GM06990 (cell line): ENCODE results near the gene TRIM24.
"Not testable (repeated sequence)": the region's sequence is repeated elsewhere in the genome, so short reads cannot be mapped to it uniquely, and the experiment has no call there.

ENCODE experiments used
- DNase-seq: peaks from one replicate; pipeline ENCODE4 v3.0.0-alpha.2; 2011; ENCODE audit not compliant: insufficient read length; ENCODE audit errors: extremely low read depth
- H3K27me3 ChIP-seq: replicated peaks from 2 replicates; pipeline ENCODE4 v1.6.0; 2011; ENCODE audit warnings: low read length; ENCODE audit not compliant: control insufficient read depth, insufficient read depth
- H3K36me3 ChIP-seq: 2 replicates; pipeline ENCODE4 v1.5.1; 2011; ENCODE audit warnings: low read length; ENCODE audit not compliant: control insufficient read depth, insufficient read depth
- H3K4me3 ChIP-seq: replicated peaks from 2 replicates; pipeline ENCODE4 v1.5.1; 2011; ENCODE audit warnings: low read depth, mild to moderate bottlenecking, control low read depth, low read length
- CTCF ChIP-seq: IDR thresholded peaks from 2 replicates; pipeline ENCODE4 v1.5.1; 2011; ENCODE audit warnings: low read length, control low read depth, mild to moderate bottlenecking, inconsistent platforms; ENCODE audit not compliant: insufficient read depth, poor library complexity, severe bottlenecking

TRIM24 gene

GRCh38 chr7:138458576-138459412 is 1.3 kb upstream of the TRIM24 start:
- Histone ChIP-seq H3K36me3 (no peaks in the 10 kb centered on the region), H3K27me3 (no peaks in the 10 kb centered on the region), H3K4me3 (no peak overlapping the region)
- DNase-seq = no peak
- TF ChIP-seq CTCF = no peak

- Histone ChIP-seq H3K4me3 (peak overlapping the region; percentile 66), H3K27me3 (no peaks in the 10 kb centered on the region), H3K36me3 (no peaks in the 10 kb centered on the region)
- no peak for TF ChIP-seq CTCF
- DNase-seq = no peak
These were observed 465 bp upstream of the TRIM24 start for GRCh38 chr7:138459413-138460175.

GRCh38 chr7:138460649-138461607 is 869 bp downstream of the TRIM24 start:
- DNase-seq = peak; percentile 85
- no peaks in the 10 kb centered on the region for H3K36me3 ChIP-seq
- H3K4me3 ChIP-seq = peak overlapping the region; percentile 82
- no peak for TF ChIP-seq CTCF
- H3K27me3 ChIP-seq = no peaks in the 10 kb centered on the region

- H3K4me3 ChIP-seq = not testable (repeated sequence)
These were observed 3.2 kb downstream of the TRIM24 start for GRCh38 chr7:138463291-138463618.

GRCh38 chr7:138465046-138465445 is 5.0 kb downstream of the TRIM24 start:
- Histone ChIP-seq H3K4me3 (no peak overlapping the region), H3K27me3 (no peaks in the 10 kb centered on the region), H3K36me3 (no peaks in the 10 kb centered on the region)
- TF ChIP-seq CTCF = no peak
- DNase-seq = no peak

More at GRCh38 chr7:138463291-138463618, 3.2 kb downstream of the TRIM24 start:
- not testable (repeated sequence) for DNase-seq, H3K36me3 ChIP-seq, H3K27me3 ChIP-seq

DNA sequence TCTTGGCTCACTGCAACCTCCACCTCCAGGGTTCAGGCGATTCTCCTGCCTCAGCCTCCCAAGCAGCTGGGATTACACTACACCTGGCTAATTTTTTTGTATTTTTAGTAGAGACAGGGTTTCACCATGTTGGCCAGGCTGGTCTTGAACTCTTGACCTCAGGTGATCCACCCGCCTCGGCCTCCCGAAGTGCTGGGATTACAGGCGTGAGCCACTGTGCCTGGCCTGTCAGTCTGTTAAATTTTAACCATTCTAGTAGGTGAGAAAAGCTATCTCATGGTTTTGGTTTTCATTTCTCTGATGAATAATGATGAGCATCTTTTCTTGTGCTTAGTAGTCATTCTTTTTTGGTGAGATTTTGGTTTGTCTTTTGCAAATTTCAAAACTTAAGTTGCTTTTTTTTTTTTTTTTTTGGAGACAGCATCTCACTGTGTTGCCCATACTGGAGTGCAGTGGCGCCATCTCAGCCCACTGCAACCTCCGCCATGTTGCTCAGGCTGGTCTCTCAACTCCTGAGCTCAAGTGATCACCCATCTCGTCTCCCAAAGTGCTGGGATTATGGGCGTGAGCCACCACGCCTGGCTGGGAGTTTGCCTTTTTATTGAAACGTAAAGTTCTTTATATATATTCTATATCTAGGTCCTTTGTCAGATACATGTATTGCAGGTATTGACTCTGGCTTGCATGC is 6.2 kb downstream of the TRIM24 start:
- H3K36me3 ChIP-seq, H3K4me3 ChIP-seq, DNase-seq, H3K27me3 ChIP-seq: not testable (repeated sequence)
